Measurements from ENCODE around the gene ARFGEF2.

The ARFGEF2 gene

GRCh38 chr20:48901326-48901725 lies 20.2 kb upstream of the ARFGEF2 start:
- TF ChIP-seq POLR2AphosphoS5 (IDR thresholded peaks at IDR 0.05; ENCODE audit: low read depth, low read length) = no peak
- FAIRE-seq (no peak), DNase-seq (ENCODE audit: insufficient read length) (no peak)

GRCh38 chr20:48903705-48904104 lies 17.8 kb upstream of the ARFGEF2 start:
- no peak for TF ChIP-seq TAF1 (IDR thresholded peaks at IDR 0.05; ENCODE audit: borderline replicate concordance, low read depth, low read length)
- TF ChIP-seq POLR2AphosphoS5 (IDR thresholded peaks at IDR 0.05; ENCODE audit: low read depth, low read length) = no peak
- no peak for TF ChIP-seq POLR2A (IDR thresholded peaks at IDR 0.05; ENCODE audit: low read depth, low read length)
- DNase-seq (ENCODE audit: insufficient read length) (no peak), FAIRE-seq (no peak)

GRCh38 chr20:48904566-48905296 lies 16.8 kb upstream of the ARFGEF2 start:
- DNase-seq (ENCODE audit: insufficient read length) = peak; percentile 42
- TF ChIP-seq TAF1 (IDR thresholded peaks at IDR 0.05; ENCODE audit: borderline replicate concordance, low read depth, low read length) (no peak), POLR2A (IDR thresholded peaks at IDR 0.05; ENCODE audit: low read depth, low read length) (no peak), POLR2AphosphoS5 (IDR thresholded peaks at IDR 0.05; ENCODE audit: low read depth, low read length) (no peak)
- FAIRE-seq = peak; percentile 50

DNA sequence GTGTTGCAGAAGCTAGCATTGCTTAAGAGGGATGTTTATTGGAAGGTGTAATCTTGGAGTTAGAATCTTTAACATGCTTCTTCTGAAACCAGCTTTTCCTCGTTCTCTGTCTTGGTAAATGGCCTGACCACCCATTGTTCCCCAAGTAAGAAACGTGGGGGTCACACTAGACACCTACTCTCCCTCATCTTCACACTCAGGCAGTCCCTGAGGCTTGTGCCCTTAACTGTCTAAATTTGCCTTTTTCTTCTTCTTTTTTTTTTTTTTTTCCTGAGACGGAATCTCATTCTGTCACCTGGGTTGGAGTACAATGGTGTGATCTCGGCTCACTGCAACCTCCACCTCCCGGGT lies 16.2 kb upstream of the ARFGEF2 start:
- FAIRE-seq = no peak
- DNase-seq (ENCODE audit: insufficient read length) = no peak
- no peak for TF ChIP-seq TAF1 (IDR thresholded peaks at IDR 0.05; ENCODE audit: borderline replicate concordance, low read depth, low read length)
- TF ChIP-seq POLR2A (IDR thresholded peaks at IDR 0.05; ENCODE audit: low read depth, low read length) = no peak

GRCh38 chr20:48906221-48906877 lies 15.2 kb upstream of the ARFGEF2 start:
- no peak for TF ChIP-seq TAF1 (IDR thresholded peaks at IDR 0.05; ENCODE audit: borderline replicate concordance, low read depth, low read length)
- TF ChIP-seq POLR2AphosphoS5 (IDR thresholded peaks at IDR 0.05; ENCODE audit: low read depth, low read length) = no peak
- TF ChIP-seq POLR2A (IDR thresholded peaks at IDR 0.05; ENCODE audit: low read depth, low read length) = no peak
- FAIRE-seq = peak; percentile 9
- no peak for DNase-seq (ENCODE audit: insufficient read length)

DNA sequence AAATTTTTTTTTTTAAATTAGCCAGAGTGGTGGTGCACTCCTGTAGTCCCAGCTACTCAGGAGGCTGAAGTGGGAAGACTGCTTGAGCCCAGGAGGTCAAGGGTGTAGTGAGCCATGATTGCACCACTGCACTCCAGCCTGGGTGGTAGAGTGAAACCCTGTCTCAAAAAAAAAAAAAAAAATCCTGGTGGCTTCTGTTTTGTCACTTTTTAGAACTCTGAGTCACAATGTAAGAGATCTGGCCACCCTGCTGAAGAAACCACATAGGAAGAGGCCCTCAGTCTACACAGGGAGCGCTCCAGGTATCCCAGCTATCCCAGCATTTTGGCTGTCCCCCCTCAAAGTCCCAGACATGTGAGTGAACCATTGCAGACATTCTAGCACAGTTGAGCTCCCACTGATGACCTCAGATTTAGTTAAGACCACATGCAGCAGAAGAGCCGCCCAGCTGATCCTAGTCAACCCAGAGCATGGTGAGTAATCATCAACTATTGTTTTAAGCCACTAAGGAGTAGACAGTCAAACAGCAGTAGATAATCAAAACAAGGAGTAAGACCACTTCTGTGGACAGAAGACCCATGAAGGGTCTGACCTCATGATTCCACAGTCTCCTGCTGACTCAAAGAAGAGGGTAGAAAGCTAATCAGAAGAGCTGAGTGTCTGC lies 12.7 kb upstream of the ARFGEF2 start:
- FAIRE-seq = no peak
- TF ChIP-seq TAF1 (IDR thresholded peaks at IDR 0.05; ENCODE audit: borderline replicate concordance, low read depth, low read length) (no peak), POLR2A (IDR thresholded peaks at IDR 0.05; ENCODE audit: low read depth, low read length) (no peak), POLR2AphosphoS5 (IDR thresholded peaks at IDR 0.05; ENCODE audit: low read depth, low read length) (no peak)
- DNase-seq (ENCODE audit: insufficient read length) = no peak

- DNase-seq (ENCODE audit: insufficient read length) = no peak
- no peak for TF ChIP-seq POLR2A (IDR thresholded peaks at IDR 0.05; ENCODE audit: low read depth, low read length)
- TF ChIP-seq POLR2AphosphoS5 (IDR thresholded peaks at IDR 0.05; ENCODE audit: low read depth, low read length) = no peak
- no peak for TF ChIP-seq TAF1 (IDR thresholded peaks at IDR 0.05; ENCODE audit: borderline replicate concordance, low read depth, low read length)
- no peak for FAIRE-seq
These were observed 11.6 kb upstream of the ARFGEF2 start for GRCh38 chr20:48909910-48910309.

GRCh38 chr20:48910347-48910781 lies 11.1 kb upstream of the ARFGEF2 start:
- no peak for DNase-seq (ENCODE audit: insufficient read length)
- FAIRE-seq = no peak
- TF ChIP-seq POLR2A (IDR thresholded peaks at IDR 0.05; ENCODE audit: low read depth, low read length) = no peak
- no peak for TF ChIP-seq POLR2AphosphoS5 (IDR thresholded peaks at IDR 0.05; ENCODE audit: low read depth, low read length)
- no peak for TF ChIP-seq TAF1 (IDR thresholded peaks at IDR 0.05; ENCODE audit: borderline replicate concordance, low read depth, low read length)

DNA sequence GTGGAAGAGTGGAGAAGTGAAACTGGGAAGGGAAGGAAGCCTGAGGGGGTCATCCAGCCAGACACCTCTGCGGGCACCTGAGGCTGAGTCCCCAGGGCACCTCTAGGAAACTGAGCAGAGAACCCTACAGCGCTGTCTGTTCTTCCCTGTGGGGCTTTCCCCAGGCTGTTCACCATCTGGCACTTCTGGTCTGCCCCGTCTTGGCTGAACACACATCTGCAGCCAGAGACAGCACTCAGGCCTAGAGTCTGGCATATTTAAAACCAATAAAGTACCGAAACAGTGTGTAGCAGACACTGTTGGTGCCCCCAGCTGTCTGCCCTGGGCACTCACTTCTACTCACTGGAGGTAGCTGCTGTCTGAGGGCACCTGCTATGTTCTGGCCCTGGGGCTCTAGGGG lies 9.4 kb upstream of the ARFGEF2 start:
- TF ChIP-seq TAF1 (IDR thresholded peaks at IDR 0.05; ENCODE audit: borderline replicate concordance, low read depth, low read length) (no peak), POLR2A (IDR thresholded peaks at IDR 0.05; ENCODE audit: low read depth, low read length) (no peak), POLR2AphosphoS5 (IDR thresholded peaks at IDR 0.05; ENCODE audit: low read depth, low read length) (no peak)
- no peak for DNase-seq (ENCODE audit: insufficient read length)
- peak; percentile 54 for FAIRE-seq

- DNase-seq (ENCODE audit: insufficient read length) = no peak
- no peak for FAIRE-seq
- TF ChIP-seq POLR2A (IDR thresholded peaks at IDR 0.05; ENCODE audit: low read depth, low read length) = no peak
- no peak for TF ChIP-seq TAF1 (IDR thresholded peaks at IDR 0.05; ENCODE audit: borderline replicate concordance, low read depth, low read length)
- TF ChIP-seq POLR2AphosphoS5 (IDR thresholded peaks at IDR 0.05; ENCODE audit: low read depth, low read length) = no peak
These were observed 4.8 kb upstream of the ARFGEF2 start for GRCh38 chr20:48916699-48917098.

GRCh38 chr20:48919336-48919881 lies 2.1 kb upstream of the ARFGEF2 start:
- FAIRE-seq (no peak), DNase-seq (ENCODE audit: insufficient read length) (no peak)
- TF ChIP-seq POLR2A (IDR thresholded peaks at IDR 0.05; ENCODE audit: low read depth, low read length) (no peak), POLR2AphosphoS5 (IDR thresholded peaks at IDR 0.05; ENCODE audit: low read depth, low read length) (no peak), TAF1 (IDR thresholded peaks at IDR 0.05; ENCODE audit: borderline replicate concordance, low read depth, low read length) (no peak)
